SU-DHL-6 (cell line): ENCODE results near the gene SH3BGRL2.

Experiments used
- H2AFZ ChIP-seq: fragments of 200-600 bp; sonication (generic); 2 replicates; pipeline ENCODE4 v1.6.1; 2014; ENCODE audit warnings: low read depth, mild to moderate bottlenecking, moderate library complexity, mixed read lengths, antibody characterized with exemption, low read length; ENCODE audit not compliant: severe bottlenecking
- H3F3A ChIP-seq: fragments of 200-600 bp; shearing (Covaris generic); 2 replicates; pipeline ENCODE4 v1.6.0; 2016; ENCODE audit warnings: antibody characterized with exemption, mild to moderate bottlenecking; ENCODE audit not compliant: insufficient read depth
- H3K27ac ChIP-seq: fragments of 200-600 bp; sonication (generic); 2 replicates; pipeline ENCODE4 v1.5.1; 2016; ENCODE audit warnings: low read depth, mild to moderate bottlenecking, low read length, moderate library complexity, mixed read lengths
- H3K27me3 ChIP-seq: fragments of 200-600 bp; sonication (generic), shearing (Covaris generic); 2 replicates; pipeline ENCODE4 v1.6.0; 2014; ENCODE audit warnings: mild to moderate bottlenecking, low read length
- H3K36me3 ChIP-seq: fragments of 200-600 bp; sonication (generic); 2 replicates; pipeline ENCODE4 v1.6.1; 2014; ENCODE audit warnings: mild to moderate bottlenecking, low read length, mixed read lengths
- H3K4me2 ChIP-seq: fragments of 300-600, 200-600 bp; shearing (Covaris generic), sonication (generic); 2 replicates; pipeline ENCODE4 v1.6.0; 2014; ENCODE audit warnings: low read length, low read depth, mild to moderate bottlenecking; ENCODE audit not compliant: poor library complexity, severe bottlenecking
- H3K4me3 ChIP-seq: fragments of 200-600 bp; sonication (generic); 2 replicates; pipeline ENCODE4 v1.5.1; 2014; ENCODE audit warnings: antibody characterized with exemption, low read length, mild to moderate bottlenecking, mixed read lengths; ENCODE audit not compliant: insufficient read depth, poor library complexity, severe bottlenecking
- H3K79me2 ChIP-seq: fragments of 200-600 bp; sonication (generic); 2 replicates; pipeline ENCODE4 v1.6.1; 2014; ENCODE audit warnings: mild to moderate bottlenecking, low read length, moderate library complexity; ENCODE audit not compliant: insufficient read depth
- H3K9ac ChIP-seq: fragments of 200-600 bp; sonication (generic); 2 replicates; pipeline ENCODE4 v1.7.0; 2014; ENCODE audit warnings: mild to moderate bottlenecking, low read length
- H3K9me2 ChIP-seq: fragments of 200-600 bp; sonication (generic); replicated peaks from 2 replicates; pipeline ENCODE4 v1.6.1; 2014; ENCODE audit warnings: low read length; ENCODE audit not compliant: insufficient read depth
- H3K9me3 ChIP-seq: fragments of 200-600 bp; sonication (generic); 2 replicates; pipeline ENCODE4 v1.6.1; 2014; ENCODE audit warnings: low read length, mixed read lengths; ENCODE audit not compliant: insufficient read depth
- H4K20me1 ChIP-seq: fragments of 200-600 bp; sonication (generic); 2 replicates; pipeline ENCODE4 v1.6.1; 2014; ENCODE audit warnings: low read depth, mild to moderate bottlenecking, antibody characterized with exemption, low read length, moderate library complexity, mixed read lengths
- CTCF ChIP-seq: fragments of 200-600 bp; sonication (generic); IDR thresholded peaks from one replicate; pipeline ENCODE4 v1.5.1; 2017; ENCODE audit warnings: antibody characterized with exemption, mild to moderate bottlenecking, low read length, moderate library complexity; ENCODE audit not compliant: insufficient read depth, poor library complexity, severe bottlenecking
- EZH2phosphoT487 ChIP-seq: fragments of 200-600 bp; sonication (generic), shearing (Covaris generic); conservative IDR thresholded peaks from 2 replicates; pipeline ENCODE4 v1.6.1; 2018; ENCODE audit warnings: mild to moderate bottlenecking, antibody characterized with exemption, low read length, moderate library complexity, mixed read lengths

The SH3BGRL2 gene

GRCh38 chr6:79589701-79590100, 41.4 kb upstream of the SH3BGRL2 start:
- no peak overlapping the region for H3K4me3 ChIP-seq
- no peak overlapping the region for H3K9ac ChIP-seq
- H3K4me2 ChIP-seq = no peak overlapping the region
- H4K20me1 ChIP-seq = no peaks in the 10 kb centered on the region
- H3K9me3 ChIP-seq = no peaks in the 10 kb centered on the region
- TF ChIP-seq CTCF (no peak), EZH2phosphoT487 (no peak)
- no peak overlapping the region for H2AFZ ChIP-seq
- no peaks in the 10 kb centered on the region for H3K79me2 ChIP-seq
- no peak overlapping the region for H3K27ac ChIP-seq
- H3F3A ChIP-seq = no peaks in the 10 kb centered on the region
- no peaks in the 10 kb centered on the region for H3K27me3 ChIP-seq
- H3K9me2 ChIP-seq = no peaks in the 10 kb centered on the region
- H3K36me3 ChIP-seq = no peaks in the 10 kb centered on the region

DNA sequence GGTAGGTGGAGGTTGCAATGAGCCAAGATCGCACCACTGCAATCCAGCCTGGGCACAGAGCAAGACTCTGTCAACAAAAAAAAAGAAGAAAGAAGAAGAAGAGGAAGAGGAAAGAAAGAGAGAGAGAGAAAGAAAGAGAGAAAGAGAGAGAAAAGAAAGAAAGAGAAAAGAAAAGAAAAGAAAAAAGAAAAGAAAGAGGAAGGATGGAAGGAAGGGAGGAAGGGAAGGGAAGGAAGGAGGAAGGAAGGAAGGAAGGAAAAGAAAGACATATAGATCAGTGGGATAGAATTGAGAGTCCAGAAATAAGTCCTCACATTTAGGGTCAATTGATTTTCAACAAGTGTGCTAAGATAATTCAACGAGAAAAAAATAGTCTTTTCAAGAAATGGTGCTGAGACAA, 34.0 kb upstream of the SH3BGRL2 start:
- no peaks in the 10 kb centered on the region for H3K9me2 ChIP-seq
- H2AFZ ChIP-seq = no peak overlapping the region
- no peak overlapping the region for H3K27ac ChIP-seq
- no peak overlapping the region for H3K4me3 ChIP-seq
- no peaks in the 10 kb centered on the region for H3K36me3 ChIP-seq
- TF ChIP-seq EZH2phosphoT487 = no peak
- TF ChIP-seq CTCF = no peak
- H4K20me1 ChIP-seq = no peaks in the 10 kb centered on the region
- H3K4me2 ChIP-seq = no peak overlapping the region
- H3K9ac ChIP-seq = no peak overlapping the region
- H3F3A ChIP-seq = no peaks in the 10 kb centered on the region
- no peaks in the 10 kb centered on the region for H3K27me3 ChIP-seq
- no peaks in the 10 kb centered on the region for H3K79me2 ChIP-seq
- H3K9me3 ChIP-seq = no peaks in the 10 kb centered on the region

DNA sequence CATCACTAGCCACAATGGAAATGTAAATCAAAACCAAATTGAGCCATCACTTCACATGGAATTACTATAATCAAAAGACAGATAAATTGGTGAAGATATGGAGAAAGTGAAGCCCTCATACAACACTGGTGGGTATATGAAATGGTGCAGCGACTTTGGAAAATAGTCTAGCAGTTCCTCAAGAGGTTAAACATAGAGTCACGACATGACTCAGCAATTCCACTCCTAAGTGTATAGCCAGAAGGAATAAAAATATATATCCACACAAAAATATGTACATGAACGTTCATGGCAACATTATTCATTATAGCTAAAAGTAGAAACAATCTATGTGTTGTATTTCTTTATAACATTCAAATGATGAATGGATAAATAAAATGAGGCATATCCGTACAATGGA, 33.1 kb upstream of the SH3BGRL2 start:
- TF ChIP-seq EZH2phosphoT487 = no peak
- Histone ChIP-seq H3K36me3 (no peaks in the 10 kb centered on the region), H3F3A (no peaks in the 10 kb centered on the region), H3K4me2 (no peak overlapping the region), H3K27ac (no peak overlapping the region), H3K9ac (no peak overlapping the region), H3K27me3 (no peaks in the 10 kb centered on the region), H3K9me2 (no peaks in the 10 kb centered on the region), H2AFZ (no peak overlapping the region), H3K4me3 (no peak overlapping the region), H3K9me3 (no peaks in the 10 kb centered on the region), H3K79me2 (no peaks in the 10 kb centered on the region), H4K20me1 (no peaks in the 10 kb centered on the region)

- H3K36me3 ChIP-seq = no peaks in the 10 kb centered on the region
- H3K27me3 ChIP-seq = no peaks in the 10 kb centered on the region
- H3K9me3 ChIP-seq = no peaks in the 10 kb centered on the region
- no peak overlapping the region for H3K27ac ChIP-seq
- H3K9ac ChIP-seq = no peak overlapping the region
- H3K4me2 ChIP-seq = no peak overlapping the region
- no peak for TF ChIP-seq CTCF
- TF ChIP-seq EZH2phosphoT487 = no peak
- H4K20me1 ChIP-seq = no peaks in the 10 kb centered on the region
- H3K9me2 ChIP-seq = no peaks in the 10 kb centered on the region
- no peaks in the 10 kb centered on the region for H3F3A ChIP-seq
- H3K79me2 ChIP-seq = no peaks in the 10 kb centered on the region
- H2AFZ ChIP-seq = no peak overlapping the region
- no peak overlapping the region for H3K4me3 ChIP-seq
Observed at GRCh38 chr6:79599725-79600259, 31.3 kb upstream of the SH3BGRL2 start.
